Neural progenitor cell (in vitro differentiated cells): Measurements from ENCODE around the gene OGG1. TPM values are rescaled to one million over a fixed set of nuclear protein-coding genes. Genes with fewer than 3 reads are reported as not detected.

Experiments used
- DNase-seq: peaks from one replicate; pipeline ENCODE4 v3.0.0-alpha.2; 2016; ENCODE audit warnings: low spot score
- H2AFZ ChIP-seq: fragments of 200-600 bp; sonication (generic); replicated peaks from 2 replicates; pipeline ENCODE4 v1.6.1; 2016; ENCODE audit warnings: antibody characterized with exemption
- H3F3A ChIP-seq: fragments of 200-600 bp; sonication (generic); 2 replicates; pipeline ENCODE4 v1.6.1; 2016; ENCODE audit warnings: antibody characterized with exemption, low read depth
- H3K27ac ChIP-seq: fragments of 200-600 bp; sonication (generic); 2 replicates; pipeline ENCODE4 v1.5.1; 2016; ENCODE audit warnings: mild to moderate bottlenecking
- H3K27me3 ChIP-seq: fragments of 200-600 bp; sonication (generic); 2 replicates; pipeline ENCODE4 v1.6.1; 2016; ENCODE audit warnings: mild to moderate bottlenecking, moderate library complexity
- H3K36me3 ChIP-seq: fragments of 200-600 bp; sonication (generic); 2 replicates; pipeline ENCODE4 v1.5.1; 2016
- H3K4me1 ChIP-seq: fragments of 200-600 bp; sonication (generic); 2 replicates; pipeline ENCODE4 v1.6.1; 2016; ENCODE audit warnings: mixed run types
- H3K4me2 ChIP-seq: fragments of 200-600 bp; sonication (generic); 2 replicates; pipeline ENCODE4 v1.6.1; 2016
- H3K4me3 ChIP-seq: fragments of 200-600 bp; sonication (generic); 2 replicates; pipeline ENCODE4 v1.5.1; 2016
- H3K79me2 ChIP-seq: fragments of 200-600 bp; sonication (generic); 2 replicates; pipeline ENCODE4 v1.6.1; 2016; ENCODE audit warnings: low read depth
- H3K9ac ChIP-seq: fragments of 200-600 bp; sonication (generic); 2 replicates; pipeline ENCODE4 v1.6.1; 2016
- H3K9me3 ChIP-seq: fragments of 200-600 bp; sonication (generic); 2 replicates; pipeline ENCODE4 v1.5.1; 2016; ENCODE audit warnings: low read depth
- H4K20me1 ChIP-seq: fragments of 200-600 bp; sonication (generic); 2 replicates; pipeline ENCODE4 v1.6.1; 2016; ENCODE audit warnings: low read depth
- H3K27ac Mint-ChIP-seq: 3 replicates; pipeline ENCODE4 v1.8.0; 2021; ENCODE audit warnings: mixed read lengths
- H3K27me3 Mint-ChIP-seq: 2 replicates; pipeline ENCODE4 v1.8.0; 2022; ENCODE audit warnings: low read depth, mild to moderate bottlenecking, inconsistent platforms, moderate library complexity, mixed read lengths; ENCODE audit not compliant: insufficient read depth
- H3K36me3 Mint-ChIP-seq: 3 replicates; pipeline ENCODE4 v1.8.0; 2021; ENCODE audit warnings: mixed read lengths
- H3K4me1 Mint-ChIP-seq: 3 replicates; pipeline ENCODE4 v1.8.0; 2021; ENCODE audit warnings: mixed read lengths
- H3K4me3 Mint-ChIP-seq: 3 replicates; pipeline ENCODE4 v1.8.0; 2021; ENCODE audit warnings: mild to moderate bottlenecking, moderate library complexity, mixed read lengths
- H3K9me3 Mint-ChIP-seq: 3 replicates; pipeline ENCODE4 v1.8.0; 2020; ENCODE audit warnings: mixed read lengths
- EZH2 ChIP-seq: fragments of 200-600 bp; sonication (generic); IDR thresholded peaks from 2 replicates; pipeline ENCODE4 v1.6.1; 2017; ENCODE audit warnings: antibody characterized with exemption, mild to moderate bottlenecking, moderate library complexity
- EZH2phosphoT487 ChIP-seq: fragments of 200-600 bp; sonication (generic); IDR thresholded peaks from 2 replicates; pipeline ENCODE4 v1.6.1; 2017; ENCODE audit warnings: antibody characterized with exemption
- total RNA-seq: library from RNA; depleted of rRNA; stranded (reverse); fragments of >200 nt; gene quantifications from 2 replicates; pipeline ENCODE4 v1.2.3, GENCODE V29; 2015; ENCODE audit warnings: low replicate concordance
- TF ChIP-seq, protein P1 (sequence below): fragments of 200-600 bp; sonication (generic); IDR thresholded peaks from 2 replicates; pipeline ENCODE4 v1.5.1; 2017; ENCODE audit warnings: antibody characterized with exemption, mild to moderate bottlenecking

OGG1 gene
- total RNA-seq, 1 donor from 2014 or later = 15.8 TPM

DNA sequence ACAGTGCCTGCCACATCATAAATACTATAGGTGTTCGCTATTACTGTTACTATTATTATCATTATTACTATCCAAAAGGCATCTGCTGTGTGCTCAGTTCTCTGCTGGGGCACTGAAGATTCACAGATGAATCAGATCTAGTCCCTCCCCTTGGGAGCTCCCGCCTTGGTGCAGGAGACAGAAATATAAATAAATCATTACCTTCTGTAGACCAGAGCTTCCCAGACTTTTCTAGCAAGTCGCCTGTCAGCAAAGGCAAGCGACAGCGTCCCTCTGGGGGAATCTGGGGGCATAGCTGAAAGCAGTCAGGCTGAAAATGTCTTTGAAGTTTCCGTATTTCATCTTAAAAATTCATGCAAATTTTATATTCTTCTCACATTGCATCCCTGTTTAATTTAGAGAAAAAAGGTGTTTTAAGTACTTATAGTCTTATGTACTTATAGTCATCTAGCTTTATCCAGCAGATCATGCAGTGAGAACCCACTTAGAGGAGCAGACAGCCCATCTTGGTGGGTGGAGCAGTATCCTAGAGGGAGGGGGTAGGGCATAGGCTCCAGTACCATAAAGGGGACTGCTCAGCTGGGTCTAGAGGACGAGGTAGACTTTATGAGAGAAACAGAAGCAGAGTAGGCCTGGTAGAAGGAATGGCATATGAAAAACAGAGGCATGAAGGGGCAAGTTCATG, 28.6 kb upstream of the OGG1 start:
- Histone ChIP-seq H3K27me3 (peaks cover 11% of the 10 kb centered on the region), H3K27ac (no peak overlapping the region), H3K4me2 (no peak overlapping the region), H3K4me3 (no peak overlapping the region), H3K36me3 (no peaks in the 10 kb centered on the region), H3K4me1 (no peaks in the 10 kb centered on the region), H3F3A (no peaks in the 10 kb centered on the region), H3K9ac (no peak overlapping the region), H3K9me3 (no peaks in the 10 kb centered on the region), H2AFZ (no peak overlapping the region), H3K79me2 (no peaks in the 10 kb centered on the region), H4K20me1 (no peaks in the 10 kb centered on the region)
- DNase-seq = no peak
- no peaks in the 10 kb centered on the region for H3K4me1 Mint-ChIP-seq
- no peaks in the 10 kb centered on the region for H3K9me3 Mint-ChIP-seq
- H3K4me3 Mint-ChIP-seq = no peak overlapping the region
- TF ChIP-seq, protein P1, sequence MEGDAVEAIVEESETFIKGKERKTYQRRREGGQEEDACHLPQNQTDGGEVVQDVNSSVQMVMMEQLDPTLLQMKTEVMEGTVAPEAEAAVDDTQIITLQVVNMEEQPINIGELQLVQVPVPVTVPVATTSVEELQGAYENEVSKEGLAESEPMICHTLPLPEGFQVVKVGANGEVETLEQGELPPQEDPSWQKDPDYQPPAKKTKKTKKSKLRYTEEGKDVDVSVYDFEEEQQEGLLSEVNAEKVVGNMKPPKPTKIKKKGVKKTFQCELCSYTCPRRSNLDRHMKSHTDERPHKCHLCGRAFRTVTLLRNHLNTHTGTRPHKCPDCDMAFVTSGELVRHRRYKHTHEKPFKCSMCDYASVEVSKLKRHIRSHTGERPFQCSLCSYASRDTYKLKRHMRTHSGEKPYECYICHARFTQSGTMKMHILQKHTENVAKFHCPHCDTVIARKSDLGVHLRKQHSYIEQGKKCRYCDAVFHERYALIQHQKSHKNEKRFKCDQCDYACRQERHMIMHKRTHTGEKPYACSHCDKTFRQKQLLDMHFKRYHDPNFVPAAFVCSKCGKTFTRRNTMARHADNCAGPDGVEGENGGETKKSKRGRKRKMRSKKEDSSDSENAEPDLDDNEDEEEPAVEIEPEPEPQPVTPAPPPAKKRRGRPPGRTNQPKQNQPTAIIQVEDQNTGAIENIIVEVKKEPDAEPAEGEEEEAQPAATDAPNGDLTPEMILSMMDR = no peak
- no peak overlapping the region for H3K27ac Mint-ChIP-seq
- H3K27me3 Mint-ChIP-seq = peaks cover 4% of the 10 kb centered on the region
- no peaks in the 10 kb centered on the region for H3K36me3 Mint-ChIP-seq

DNA sequence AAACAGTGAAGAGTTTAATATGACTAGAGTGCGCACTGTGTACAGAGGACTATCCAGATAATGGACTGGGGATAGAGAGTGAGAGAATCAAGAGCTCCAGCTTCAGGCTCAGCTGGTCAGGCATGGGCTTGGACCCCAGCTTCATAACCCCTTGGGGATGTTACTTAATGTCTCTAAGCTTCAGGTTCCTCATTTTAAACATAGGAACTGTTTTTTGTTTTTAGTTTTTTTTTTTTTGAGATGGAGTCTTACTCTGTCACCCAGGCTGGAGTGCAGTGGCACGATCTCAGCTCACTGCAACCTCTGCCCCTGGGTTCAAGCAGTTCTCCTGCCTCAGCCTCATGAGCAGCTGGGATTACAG, 28.1 kb upstream of the OGG1 start:
- no peak overlapping the region for H3K4me2 ChIP-seq
- DNase-seq = no peak
- H3K36me3 Mint-ChIP-seq = no peaks in the 10 kb centered on the region
- no peaks in the 10 kb centered on the region for H3K4me1 Mint-ChIP-seq
- no peaks in the 10 kb centered on the region for H3K36me3 ChIP-seq
- H2AFZ ChIP-seq = no peak overlapping the region
- TF ChIP-seq EZH2phosphoT487 (no peak), EZH2 (no peak)
- TF ChIP-seq, protein P1 = no peak
- H3K9me3 ChIP-seq = no peaks in the 10 kb centered on the region
- no peak overlapping the region for H3K27ac Mint-ChIP-seq
- H3K27me3 ChIP-seq = peaks cover 11% of the 10 kb centered on the region
- H3K4me1 ChIP-seq = no peaks in the 10 kb centered on the region
- H3F3A ChIP-seq = no peaks in the 10 kb centered on the region
- H3K9ac ChIP-seq = no peak overlapping the region
- no peaks in the 10 kb centered on the region for H4K20me1 ChIP-seq
- H3K4me3 ChIP-seq = no peak overlapping the region
- H3K27me3 Mint-ChIP-seq = peaks cover 4% of the 10 kb centered on the region
- no peaks in the 10 kb centered on the region for H3K9me3 Mint-ChIP-seq
- H3K79me2 ChIP-seq = no peaks in the 10 kb centered on the region
- no peak overlapping the region for H3K4me3 Mint-ChIP-seq
- H3K27ac ChIP-seq = no peak overlapping the region

DNA sequence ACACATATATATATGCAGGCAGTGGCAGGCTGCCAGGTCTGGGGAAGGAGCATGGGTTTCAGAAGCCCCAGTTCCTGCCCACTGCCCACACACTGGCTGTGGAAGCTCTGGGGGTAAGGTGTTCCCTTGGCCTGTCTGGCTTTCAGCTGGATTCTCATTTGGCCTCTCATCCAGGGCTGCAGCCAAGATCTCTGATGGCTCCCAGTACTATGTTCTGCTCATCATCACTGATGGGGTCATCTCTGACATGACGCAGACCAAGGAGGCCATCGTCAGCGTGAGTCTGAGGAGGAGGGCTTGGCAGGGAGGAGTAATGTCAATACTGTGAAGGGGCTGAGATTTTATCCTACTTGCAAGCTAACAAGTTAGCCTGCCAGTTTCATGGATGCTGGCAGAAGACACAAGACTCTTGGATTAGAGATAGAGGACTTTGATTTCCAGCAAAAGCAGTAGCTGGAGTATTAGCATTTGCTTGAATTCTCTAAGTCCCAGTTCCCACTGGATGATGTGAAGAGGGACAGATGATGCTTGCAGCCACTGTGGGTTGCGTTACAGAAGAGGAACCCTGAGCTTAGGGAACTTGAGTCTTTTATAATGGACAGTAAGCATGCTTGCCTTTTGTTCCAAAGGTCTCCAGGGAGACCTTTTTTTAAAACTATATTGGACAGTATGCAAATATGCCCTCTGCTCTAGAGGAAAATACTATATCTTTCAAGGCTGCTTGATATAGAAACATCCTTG, 23.8 kb upstream of the OGG1 start:
- DNase-seq = no peak
- Histone ChIP-seq H3K4me2 (no peak overlapping the region), H4K20me1 (no peaks in the 10 kb centered on the region), H2AFZ (no peak overlapping the region), H3K27ac (no peak overlapping the region), H3K27me3 (peaks cover 8% of the 10 kb centered on the region), H3K4me1 (no peaks in the 10 kb centered on the region), H3K9ac (no peak overlapping the region), H3K4me3 (no peak overlapping the region), H3K79me2 (no peaks in the 10 kb centered on the region), H3K9me3 (no peaks in the 10 kb centered on the region), H3F3A (peaks cover 8% of the 10 kb centered on the region), H3K36me3 (no peaks in the 10 kb centered on the region)
- peaks cover 3% of the 10 kb centered on the region for H3K27me3 Mint-ChIP-seq
- no peaks in the 10 kb centered on the region for H3K9me3 Mint-ChIP-seq
- H3K4me1 Mint-ChIP-seq = peaks cover 6% of the 10 kb centered on the region
- H3K4me3 Mint-ChIP-seq = no peak overlapping the region
- no peak overlapping the region for H3K27ac Mint-ChIP-seq
- no peaks in the 10 kb centered on the region for H3K36me3 Mint-ChIP-seq
- TF ChIP-seq, protein P1 = no peak
- TF ChIP-seq EZH2phosphoT487 (no peak), EZH2 (no peak)
